Measurements from ENCODE around the gene ZSCAN1.

GRCh38 chr19:58020129-58020528, 13.7 kb upstream of the ZSCAN1 start:
- TF ChIP-seq CTCF (IDR thresholded peaks at IDR 0.05) (no peak), EP300 (IDR thresholded peaks at IDR 0.05) (no peak), POLR2A (IDR thresholded peaks at IDR 0.05) (no peak)

All from ovary (tissue), 3 donors.